ENCODE data around the gene ZNF205. TPM values are rescaled to one million over a fixed set of nuclear protein-coding genes. Genes with fewer than 3 reads are reported as not detected.

ZNF205 gene
- total RNA-seq, 1 donor from 2014 or later = 22.8 TPM

- Mint-ChIP-seq H3K27ac (ENCODE audit: unreplicated experiment) (peak overlapping the region; percentile 20), H3K9me3 (ENCODE audit: unreplicated experiment) (no peaks in the 10 kb centered on the region), H3K4me1 (ENCODE audit: unreplicated experiment) (peaks cover 24% of the 10 kb centered on the region), H3K27me3 (ENCODE audit: unreplicated experiment) (peaks cover 9% of the 10 kb centered on the region), H3K36me3 (ENCODE audit: low read depth, unreplicated experiment) (peaks cover 11% of the 10 kb centered on the region), H3K4me3 (ENCODE audit: unreplicated experiment) (peak overlapping the region; percentile 92)
- TF ChIP-seq CTCF (IDR thresholded peaks at IDR 0.05; ENCODE audit: unreplicated experiment) = no peak
- DNase-seq (ENCODE audit: low spot score) = no peak
Observed at GRCh38 chr16:3112881-3113574, 642 bp downstream of the ZNF205 start.

- DNase-seq (ENCODE audit: low spot score) = no peak
- Mint-ChIP-seq H3K9me3 (ENCODE audit: unreplicated experiment) (no peaks in the 10 kb centered on the region), H3K27me3 (ENCODE audit: unreplicated experiment) (peaks cover 8% of the 10 kb centered on the region), H3K4me1 (ENCODE audit: unreplicated experiment) (peaks cover 24% of the 10 kb centered on the region), H3K27ac (ENCODE audit: unreplicated experiment) (peak overlapping the region; percentile 48), H3K36me3 (ENCODE audit: low read depth, unreplicated experiment) (peaks cover 11% of the 10 kb centered on the region), H3K4me3 (ENCODE audit: unreplicated experiment) (peak overlapping the region; percentile 92)
- no peak for TF ChIP-seq CTCF (IDR thresholded peaks at IDR 0.05; ENCODE audit: unreplicated experiment)
Observed at GRCh38 chr16:3113765-3114479, 1.5 kb downstream of the ZNF205 start.

GRCh38 chr16:3115003-3115402, 2.6 kb downstream of the ZNF205 start:
- DNase-seq (ENCODE audit: low spot score) = no peak
- Mint-ChIP-seq H3K27me3 (ENCODE audit: unreplicated experiment) (peaks cover 7% of the 10 kb centered on the region), H3K27ac (ENCODE audit: unreplicated experiment) (no peak overlapping the region), H3K36me3 (ENCODE audit: low read depth, unreplicated experiment) (peaks cover 11% of the 10 kb centered on the region), H3K9me3 (ENCODE audit: unreplicated experiment) (no peaks in the 10 kb centered on the region), H3K4me3 (ENCODE audit: unreplicated experiment) (peak overlapping the region; percentile 58), H3K4me1 (ENCODE audit: unreplicated experiment) (peaks cover 24% of the 10 kb centered on the region)
- no peak for TF ChIP-seq CTCF (IDR thresholded peaks at IDR 0.05; ENCODE audit: unreplicated experiment)

- H3K27me3 Mint-ChIP-seq (ENCODE audit: unreplicated experiment) = peaks cover 3% of the 10 kb centered on the region
- peak; percentile 17 for TF ChIP-seq CTCF (IDR thresholded peaks at IDR 0.05; ENCODE audit: unreplicated experiment)
- no peaks in the 10 kb centered on the region for H3K9me3 Mint-ChIP-seq (ENCODE audit: unreplicated experiment)
- no peak overlapping the region for H3K27ac Mint-ChIP-seq (ENCODE audit: unreplicated experiment)
- H3K4me1 Mint-ChIP-seq (ENCODE audit: unreplicated experiment) = peaks cover 24% of the 10 kb centered on the region
- DNase-seq (ENCODE audit: low spot score) = no peak
- peaks cover 11% of the 10 kb centered on the region for H3K36me3 Mint-ChIP-seq (ENCODE audit: low read depth, unreplicated experiment)
- H3K4me3 Mint-ChIP-seq (ENCODE audit: unreplicated experiment) = no peak overlapping the region
Observed at GRCh38 chr16:3115561-3115960, 3.2 kb downstream of the ZNF205 start.
